HCT116 (cell line): ENCODE data around the gene USF2. TPM values are rescaled to one million over a fixed set of nuclear protein-coding genes. Genes with fewer than 3 reads are reported as not detected.
A peak's percentile ranks its signal among the peaks of the same experiment; 100 is the strongest.

ENCODE experiments used
- ATAC-seq: fragments of 200-7000 bp; cut with Tn5 transposase; 2 replicates; pipeline ENCODE4 v1.9.1; 2020; ENCODE audit warnings: mild to moderate bottlenecking, moderate library complexity
- BruUV-seq: library from RNA; stranded (reverse); fragments of 400-500 nt; replicated peaks from 2 replicates; lab custom pipeline; 2021; lab: Mats Ljungman, UMichigan
- CTCF ChIA-PET: fragments of 300-600 bp; sonication (Branson Sonifier 250); formaldehyde crosslinking; loops from one replicate; lab custom pipeline; 2021; ENCODE audit warnings: antibody characterized with exemption; lab: Charles Lee
- POLR2A ChIA-PET: fragments of 300-600, 350-600 bp; sonication (Branson Sonifier 250); formaldehyde crosslinking; loops from one replicate; lab custom pipeline; 2021; ENCODE audit warnings: antibody characterized with exemption; lab: Charles Lee
- RAD21 ChIA-PET, 2 experiments: fragments of 300-600 bp; sonication (Branson Sonifier 250); formaldehyde crosslinking; loops; one replicate each; lab custom pipeline; 2023; ENCODE audit warnings: low total read pairs in 2 of 2; ENCODE audit not compliant: uncharacterized antibody in 2 of 2, unreplicated experiment in 2 of 2, low non-redundant PET in 1 of 2; lab: Charles Lee
- DNase-seq: peaks from one replicate; pipeline ENCODE4 v3.0.0-alpha.2; 2010; ENCODE audit warnings: low read depth, low spot score
- H2AFZ ChIP-seq: fragments of 200-600 bp; shearing (Covaris generic), sonication (generic); 2 replicates; pipeline ENCODE4 v1.6.1; 2017; ENCODE audit warnings: low read depth, mixed run types, mixed read lengths, antibody characterized with exemption, low read length; ENCODE audit not compliant: poor library complexity, severe bottlenecking
- H3K27ac ChIP-seq: 2 replicates; pipeline ENCODE4 v1.5.1; 2012; ENCODE audit warnings: low read depth, low read length
- H3K27me3 ChIP-seq: fragments of 200-600 bp; sonication (generic); 2 replicates; pipeline ENCODE4 v1.6.1; 2016; ENCODE audit warnings: mixed run types, low read length, mixed read lengths; ENCODE audit not compliant: insufficient read depth
- H3K36me3 ChIP-seq, 2 experiments: fragments of 200-500 bp in 1 of 2; fragments of 200-600 bp in 1 of 2; sonication (Bioruptor generic) in 1 of 2; sonication (generic) in 1 of 2; 2 replicates each; pipeline versions ENCODE4 v1.5.1 to v1.6.1; 2014 to 2016; ENCODE audit warnings: low read length in 2 of 2, inconsistent platforms in 1 of 2, mixed read lengths in 1 of 2, mixed run types in 1 of 2; ENCODE audit not compliant: insufficient read depth in 2 of 2, control insufficient read depth in 1 of 2
- H3K4me1 ChIP-seq, 2 experiments: fragments of 200-600 bp in 1 of 2; sonication (generic) in 1 of 2; 2 replicates each; pipeline versions ENCODE4 v1.5.1 to v1.6.1; 2012 to 2017; ENCODE audit warnings: low read length in 2 of 2, inconsistent platforms in 1 of 2, mild to moderate bottlenecking in 1 of 2, mixed read lengths in 1 of 2, mixed run types in 1 of 2, moderate library complexity in 1 of 2; ENCODE audit not compliant: insufficient read depth in 2 of 2, control insufficient read depth in 1 of 2
- H3K4me2 ChIP-seq: fragments of 200-600 bp; sonication (generic); 2 replicates; pipeline ENCODE4 v1.6.1; 2017; ENCODE audit warnings: mixed run types, low read length, mixed read lengths
- H3K4me3 ChIP-seq, 2 experiments: fragments of 200-600 bp in 1 of 2; sonication (generic) in 1 of 2; replicated peaks in 1 of 2; 2 replicates each; pipeline ENCODE4 v1.5.1; 2011 to 2016; ENCODE audit warnings: low read length in 2 of 2, control low read depth in 1 of 2, low read depth in 1 of 2, mild to moderate bottlenecking in 1 of 2, mixed read lengths in 1 of 2, mixed run types in 1 of 2
- H3K79me2 ChIP-seq: fragments of 200-600 bp; sonication (generic); 2 replicates; pipeline ENCODE4 v1.6.1; 2017; ENCODE audit warnings: mild to moderate bottlenecking, mixed run types, low read length, moderate library complexity, mixed read lengths; ENCODE audit not compliant: insufficient read depth
- H3K9ac ChIP-seq: fragments of 200-600 bp; sonication (generic); 2 replicates; pipeline ENCODE4 v1.6.1; 2016; ENCODE audit warnings: low read length, mixed read lengths
- H3K9me2 ChIP-seq: fragments of 200-600 bp; sonication (generic), shearing (Covaris generic); 2 replicates; pipeline ENCODE4 v1.6.1; 2017; ENCODE audit warnings: mixed run types, mild to moderate bottlenecking, moderate library complexity; ENCODE audit not compliant: insufficient read depth
- H3K9me3 ChIP-seq, 2 experiments: fragments of 200-500 bp in 1 of 2; fragments of 200-600 bp in 1 of 2; sonication (Bioruptor generic) in 1 of 2; sonication (generic) in 1 of 2; 2 replicates each; pipeline ENCODE4 v1.6.1; 2014 to 2017; ENCODE audit warnings: low read length in 2 of 2, mixed read lengths in 2 of 2, inconsistent platforms in 1 of 2, low read depth in 1 of 2, mild to moderate bottlenecking in 1 of 2, mixed run types in 1 of 2, moderate library complexity in 1 of 2; ENCODE audit not compliant: control insufficient read depth in 1 of 2, insufficient read depth in 1 of 2
- H4K20me1 ChIP-seq: fragments of 200-600 bp; sonication (generic), shearing (Covaris generic); 2 replicates; pipeline ENCODE4 v1.6.1; 2017; ENCODE audit warnings: mixed run types, mild to moderate bottlenecking, moderate library complexity; ENCODE audit not compliant: insufficient read depth
- POLR2A ChIP-seq: IDR thresholded peaks from 2 replicates; pipeline ENCODE4 v1.7.0; 2011; ENCODE audit warnings: borderline replicate concordance; ENCODE audit not compliant: insufficient read depth, insufficient read length; ENCODE audit errors: extremely low read depth
- SP1 ChIP-seq: IDR thresholded peaks from 2 replicates; pipeline ENCODE4 v1.6.1; 2012; ENCODE audit warnings: low read depth
- ZFX ChIP-seq: fragments of 450-650 bp; IDR thresholded peaks from 2 replicates; pipeline ENCODE4 v1.6.1; 2017
- intact Hi-C: fragments of 100-400 bp; cut with micrococcal nuclease; formaldehyde crosslinking; loops from 2 replicates; pipeline ENCODE4 v1.10.0; 2022
- total RNA-seq: library from RNA; stranded (reverse); gene quantifications from one replicate; pipeline ENCODE4 v1.2.1, GENCODE V29; 2021; ENCODE audit not compliant: unreplicated experiment
- TF ChIP-seq, protein P1 (sequence below), 3 experiments: fragments of 200-600 bp in 1 of 3; sonication (generic) in 1 of 3; IDR thresholded peaks in 2 of 3; conservative IDR thresholded peaks in 1 of 3; 2 replicates each; pipeline ENCODE4 v1.5.1; 2012 to 2017; ENCODE audit warnings: low read depth in 2 of 3, low read length in 2 of 3, antibody characterized with exemption in 1 of 3, borderline replicate concordance in 1 of 3, control low read depth in 1 of 3, mild to moderate bottlenecking in 1 of 3, mixed read lengths in 1 of 3, mixed run types in 1 of 3, moderate library complexity in 1 of 3; ENCODE audit not compliant: insufficient read depth in 1 of 3

The USF2 gene
- total RNA-seq, 1 experiment from 2014 or later: 98.4 TPM

DNA sequence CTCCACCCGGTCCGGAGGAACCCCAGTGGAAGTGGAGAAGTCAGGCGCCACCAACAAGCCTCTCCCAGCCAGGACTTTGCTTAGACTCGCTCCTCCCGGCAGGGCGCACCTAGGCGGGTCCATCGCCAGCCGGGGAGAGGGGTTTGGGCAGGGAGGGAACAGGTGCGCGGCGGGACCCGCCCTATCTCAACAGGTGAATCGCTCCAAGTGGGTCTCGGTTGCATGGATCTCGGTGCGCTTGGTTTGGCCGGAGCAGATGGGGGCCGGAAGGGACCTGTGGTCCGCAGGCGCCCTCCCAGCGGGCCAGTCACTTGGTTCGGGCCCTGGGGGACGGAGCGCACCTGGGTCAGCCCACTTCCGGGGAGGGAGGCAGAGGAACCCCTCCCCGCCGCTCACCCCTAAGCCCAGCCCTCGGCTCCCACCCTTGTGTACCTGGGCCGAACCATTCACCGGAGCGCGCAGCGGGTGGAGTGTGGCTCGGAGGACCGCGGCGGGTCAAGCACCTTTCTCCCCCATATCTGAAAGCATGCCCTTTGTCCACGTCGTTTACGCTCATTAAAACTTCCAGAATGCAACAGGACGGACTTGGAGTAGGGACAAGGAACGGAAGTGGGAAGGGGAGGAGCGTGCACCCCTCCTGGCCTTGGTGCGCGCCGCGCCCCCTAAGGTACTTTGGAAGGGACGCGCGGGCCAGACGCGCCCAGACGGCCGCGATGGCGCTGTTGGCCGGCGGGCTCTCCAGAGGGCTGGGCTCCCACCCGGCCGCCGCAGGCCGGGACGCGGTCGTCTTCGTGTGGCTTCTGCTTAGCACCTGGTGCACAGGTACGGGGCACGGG, 20.2 kb upstream of the USF2 start, which contains the start of gene LSR (continued):
- TF ChIP-seq, protein P1, sequence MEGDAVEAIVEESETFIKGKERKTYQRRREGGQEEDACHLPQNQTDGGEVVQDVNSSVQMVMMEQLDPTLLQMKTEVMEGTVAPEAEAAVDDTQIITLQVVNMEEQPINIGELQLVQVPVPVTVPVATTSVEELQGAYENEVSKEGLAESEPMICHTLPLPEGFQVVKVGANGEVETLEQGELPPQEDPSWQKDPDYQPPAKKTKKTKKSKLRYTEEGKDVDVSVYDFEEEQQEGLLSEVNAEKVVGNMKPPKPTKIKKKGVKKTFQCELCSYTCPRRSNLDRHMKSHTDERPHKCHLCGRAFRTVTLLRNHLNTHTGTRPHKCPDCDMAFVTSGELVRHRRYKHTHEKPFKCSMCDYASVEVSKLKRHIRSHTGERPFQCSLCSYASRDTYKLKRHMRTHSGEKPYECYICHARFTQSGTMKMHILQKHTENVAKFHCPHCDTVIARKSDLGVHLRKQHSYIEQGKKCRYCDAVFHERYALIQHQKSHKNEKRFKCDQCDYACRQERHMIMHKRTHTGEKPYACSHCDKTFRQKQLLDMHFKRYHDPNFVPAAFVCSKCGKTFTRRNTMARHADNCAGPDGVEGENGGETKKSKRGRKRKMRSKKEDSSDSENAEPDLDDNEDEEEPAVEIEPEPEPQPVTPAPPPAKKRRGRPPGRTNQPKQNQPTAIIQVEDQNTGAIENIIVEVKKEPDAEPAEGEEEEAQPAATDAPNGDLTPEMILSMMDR (IDR thresholded peaks at IDR 0.05 in 2 of 3, conservative IDR thresholded peaks at IDR 0.05 in 1 of 3; ENCODE audit: borderline replicate concordance in 1 of 3, insufficient read depth in 1 of 3, low read depth in 2 of 3, low read length in 2 of 3): no peak
- peak; percentile 99 for TF ChIP-seq POLR2A
- TF ChIP-seq SP1: peak; percentile 89

DNA sequence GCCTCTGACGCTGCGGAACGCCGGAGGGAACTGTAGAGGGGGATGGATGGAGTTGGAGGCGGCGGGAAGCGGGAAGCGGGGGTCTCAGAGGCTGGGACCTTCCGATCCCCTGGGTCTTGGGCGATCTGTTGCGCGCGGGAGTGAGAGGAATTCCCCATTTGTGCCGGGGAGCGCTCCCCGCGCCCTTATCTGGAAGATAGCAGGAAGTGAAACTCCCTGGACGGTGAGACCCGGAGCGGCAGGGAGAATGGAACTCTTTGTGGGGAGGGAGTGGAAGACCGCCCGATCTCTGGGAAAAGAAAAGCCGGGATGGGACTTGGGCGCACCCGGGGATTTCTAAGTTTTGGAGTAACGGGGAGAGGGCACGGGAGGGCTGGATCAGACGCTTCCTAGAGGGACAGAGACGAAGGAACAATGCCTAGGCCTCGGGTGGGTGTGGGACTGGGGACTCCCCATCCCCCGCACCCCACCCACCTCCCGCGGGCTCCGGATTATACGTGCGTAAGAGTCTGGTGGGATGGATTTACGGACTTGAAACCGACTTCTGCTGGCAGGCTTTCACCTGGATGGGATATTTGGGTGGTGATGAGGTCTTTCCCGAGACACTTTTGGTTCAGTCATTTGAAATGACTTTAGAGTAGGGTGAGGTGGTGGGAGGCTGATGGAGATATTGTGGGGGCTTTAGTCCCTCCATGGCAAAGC, 19.5 kb upstream of the USF2 start:
- H3K4me2 ChIP-seq: peak overlapping the region; percentile 93
- peak overlapping the region; percentile 98 for H3K27ac ChIP-seq
- intact Hi-C loops: loop anchor here (5.0 kb wide), 2 partner anchors 87 to 182 kb away; no protein-coding TSS in a partner anchor
- DNase-seq: no peak
- peaks cover 4% of the 10 kb centered on the region; the same call in 1 of the 2 replicates for H4K20me1 ChIP-seq
- peak overlapping the region; percentile 93 for H3K9ac ChIP-seq
- POLR2A ChIA-PET: no interaction called here
- 0 out of 4 replicates have a peak, but pooled peaks cover 0 to 3% of the 10 kb centered on the region in 2 experiments for H3K9me3 ChIP-seq
- no peaks in the 10 kb centered on the region for H3K9me2 ChIP-seq
- peak overlapping the region; percentile 98 to 99 for H3K4me3 ChIP-seq
- H3K36me3 ChIP-seq: peaks cover 17 to 26% of the 10 kb centered on the region in 2 experiments
- H3K4me1 ChIP-seq: peaks cover 10 to 26% of the 10 kb centered on the region in 2 experiments
- TF ChIP-seq ZFX: peak; percentile 63; the same call in 1 of the 2 replicates
- TF ChIP-seq SP1: no peak
- TF ChIP-seq, all 23 proteins: peak for 1
- H2AFZ ChIP-seq: no peak overlapping the region
- ATAC-seq: no peak
- ChIA-PET CTCF (no interaction called here), RAD21 (no interaction called here)
- no peaks in the 10 kb centered on the region for H3K27me3 ChIP-seq
- no TSS peak for BruUV-seq
- peaks cover 51% of the 10 kb centered on the region for H3K79me2 ChIP-seq
